PC-3 (cell line): ENCODE results near the gene GPR25.

Experiments used
- EZH2 ChIP-seq: fragments of 300-600 bp; sonication (generic); IDR thresholded peaks from one replicate; pipeline ENCODE4 v1.6.1; 2017; ENCODE audit warnings: antibody characterized with exemption, mild to moderate bottlenecking, low read length; ENCODE audit not compliant: unreplicated experiment
- TF ChIP-seq, protein P1 (sequence below): fragments of 300-600 bp; sonication (generic); conservative IDR thresholded peaks from 2 replicates; pipeline ENCODE4 v1.5.1; 2017; ENCODE audit warnings: antibody characterized with exemption, low read depth, mild to moderate bottlenecking, low read length

DNA sequence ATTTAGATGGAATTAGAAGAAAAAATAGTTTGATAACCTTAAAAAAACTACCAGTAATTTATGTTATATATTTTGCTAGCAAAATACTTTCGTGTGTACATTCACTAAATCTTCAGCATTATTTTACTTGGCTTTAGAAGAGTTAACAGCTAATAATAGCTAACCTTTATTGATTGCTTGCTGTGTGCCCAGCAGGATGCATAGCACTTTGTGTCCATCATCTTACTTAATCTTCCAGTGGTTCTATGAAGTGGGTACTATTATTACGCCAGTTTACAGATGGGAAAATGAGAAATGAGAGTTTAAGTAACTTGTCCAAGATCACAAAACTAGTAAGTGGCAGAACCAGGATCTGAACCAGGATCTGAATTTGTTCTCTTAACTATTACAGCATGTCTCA lies 41.7 kb upstream of the GPR25 start:
- TF ChIP-seq, protein P1, sequence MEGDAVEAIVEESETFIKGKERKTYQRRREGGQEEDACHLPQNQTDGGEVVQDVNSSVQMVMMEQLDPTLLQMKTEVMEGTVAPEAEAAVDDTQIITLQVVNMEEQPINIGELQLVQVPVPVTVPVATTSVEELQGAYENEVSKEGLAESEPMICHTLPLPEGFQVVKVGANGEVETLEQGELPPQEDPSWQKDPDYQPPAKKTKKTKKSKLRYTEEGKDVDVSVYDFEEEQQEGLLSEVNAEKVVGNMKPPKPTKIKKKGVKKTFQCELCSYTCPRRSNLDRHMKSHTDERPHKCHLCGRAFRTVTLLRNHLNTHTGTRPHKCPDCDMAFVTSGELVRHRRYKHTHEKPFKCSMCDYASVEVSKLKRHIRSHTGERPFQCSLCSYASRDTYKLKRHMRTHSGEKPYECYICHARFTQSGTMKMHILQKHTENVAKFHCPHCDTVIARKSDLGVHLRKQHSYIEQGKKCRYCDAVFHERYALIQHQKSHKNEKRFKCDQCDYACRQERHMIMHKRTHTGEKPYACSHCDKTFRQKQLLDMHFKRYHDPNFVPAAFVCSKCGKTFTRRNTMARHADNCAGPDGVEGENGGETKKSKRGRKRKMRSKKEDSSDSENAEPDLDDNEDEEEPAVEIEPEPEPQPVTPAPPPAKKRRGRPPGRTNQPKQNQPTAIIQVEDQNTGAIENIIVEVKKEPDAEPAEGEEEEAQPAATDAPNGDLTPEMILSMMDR: no peak
- no peak for TF ChIP-seq EZH2
